Retina (tissue), 1 donor: ENCODE measurements around the gene TRIM15.
A peak's percentile ranks its signal among the peaks of the same experiment; 100 is the strongest.
"Not testable (repeated sequence)": the region's sequence is repeated elsewhere in the genome, so short reads cannot be mapped to it uniquely, and the experiment has no call there.

Experiments used
- DNase-seq: peaks from one replicate; pipeline ENCODE4 v3.0.0-alpha.2; 2016

The TRIM15 gene

GRCh38 chr6:30163918-30164654 is 740 bp downstream of the TRIM15 start:
- no peak for DNase-seq

DNA sequence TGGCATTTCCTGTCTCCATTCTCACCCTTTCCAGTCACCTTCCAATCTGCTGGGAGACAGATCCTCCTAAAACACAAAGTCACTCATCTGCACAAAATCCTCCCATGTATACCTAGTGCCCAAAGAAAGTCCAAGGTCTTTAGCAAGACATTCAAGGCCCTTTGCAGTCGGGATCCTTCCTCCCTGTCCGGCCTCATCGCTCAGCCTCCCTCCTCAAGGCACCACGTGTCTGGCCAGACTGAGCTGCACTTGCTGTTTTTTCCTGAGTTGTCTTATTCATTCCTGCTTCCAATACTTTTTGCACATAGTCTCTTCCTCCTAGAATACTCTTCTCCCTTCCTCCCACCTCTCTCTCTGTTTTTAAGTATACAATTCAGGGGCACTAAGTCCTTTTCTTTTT is 1.4 kb downstream of the TRIM15 start:
- DNase-seq: no peak

DNA sequence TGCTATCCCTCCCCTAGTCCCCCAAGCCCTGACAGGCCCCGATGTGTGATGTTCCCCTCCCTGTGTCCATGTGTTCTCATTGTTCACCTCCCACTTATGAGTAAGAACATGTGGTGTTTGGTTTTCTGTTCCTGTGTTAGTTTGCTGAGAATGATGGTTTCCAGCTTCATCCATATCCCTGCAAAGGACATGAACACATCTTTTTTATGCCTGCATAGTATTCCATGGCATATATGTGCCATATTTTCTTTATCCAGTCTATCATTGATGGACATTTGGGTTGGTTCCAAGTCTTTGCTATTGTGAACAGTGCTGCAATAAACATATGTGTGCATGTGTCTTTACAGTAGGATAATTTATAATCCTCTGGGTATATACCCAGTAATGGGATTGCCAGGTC is 1.9 kb downstream of the TRIM15 start:
- not testable (repeated sequence) for DNase-seq

- DNase-seq: no peak
Observed at GRCh38 chr6:30167101-30167500, 3.8 kb downstream of the TRIM15 start.

DNA sequence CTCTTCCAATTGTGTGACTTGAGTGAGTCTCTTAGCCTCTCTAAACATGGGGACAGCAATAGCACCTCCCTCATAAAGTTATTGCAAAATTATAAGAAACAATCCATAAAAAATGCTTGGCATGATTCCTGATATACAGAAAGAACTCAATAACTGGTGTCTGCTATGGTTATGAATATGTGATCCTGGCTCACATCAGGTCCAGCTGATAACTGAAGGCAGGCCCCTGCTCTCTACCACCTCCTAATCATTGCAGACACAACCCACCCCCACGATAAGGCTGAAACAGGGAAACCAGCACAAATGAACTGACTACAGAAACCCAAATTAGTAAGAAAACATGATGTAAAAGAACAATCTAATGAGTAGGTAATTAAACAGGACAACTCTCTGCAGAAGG is 5.4 kb downstream of the TRIM15 start:
- no peak for DNase-seq

DNA sequence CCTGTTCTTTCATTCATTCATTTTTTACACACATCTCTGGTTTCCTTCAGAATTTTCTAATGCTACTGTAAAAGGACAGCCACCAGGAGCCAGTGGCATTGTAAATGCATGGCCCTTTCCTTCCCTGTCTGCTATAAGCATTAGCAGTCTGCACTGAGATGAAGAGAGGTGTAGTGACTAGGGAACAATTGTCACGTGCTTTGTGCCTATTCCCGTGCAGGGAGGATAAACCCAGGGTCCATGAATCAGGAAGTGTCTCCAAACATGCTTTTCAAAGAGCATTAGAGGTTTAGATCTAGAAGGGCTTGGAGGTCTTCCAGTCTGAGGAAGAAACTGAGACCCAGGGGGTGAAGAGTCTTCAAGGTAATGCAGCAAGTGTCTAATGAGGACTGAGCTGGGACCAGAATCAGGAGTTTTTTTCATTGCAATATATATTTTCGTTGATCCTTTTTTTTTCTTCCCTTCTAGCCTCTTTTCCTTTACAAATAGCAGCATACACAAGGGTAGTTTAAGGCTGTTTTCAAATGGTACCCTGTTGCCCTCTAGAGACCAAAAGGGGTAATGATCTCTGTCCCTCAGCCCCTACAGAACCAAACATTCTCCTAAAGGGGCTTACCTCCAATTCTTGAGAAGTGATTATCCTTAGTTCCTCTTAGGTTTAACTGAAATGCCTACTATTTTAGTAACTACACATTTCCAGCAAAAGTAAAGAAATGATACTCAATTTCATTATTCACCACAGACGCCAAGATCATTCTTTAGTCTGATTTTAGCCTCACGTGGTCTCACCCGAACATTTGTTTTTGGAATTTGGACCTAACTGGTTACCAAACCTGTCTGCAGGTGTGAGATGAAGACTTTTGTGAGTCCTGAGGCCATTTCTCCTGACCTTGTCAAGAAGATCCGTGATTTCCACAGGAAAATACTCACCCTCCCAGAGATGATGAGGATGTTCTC is 6.6 kb downstream of the TRIM15 start:
- peak; percentile 49 for DNase-seq

DNA sequence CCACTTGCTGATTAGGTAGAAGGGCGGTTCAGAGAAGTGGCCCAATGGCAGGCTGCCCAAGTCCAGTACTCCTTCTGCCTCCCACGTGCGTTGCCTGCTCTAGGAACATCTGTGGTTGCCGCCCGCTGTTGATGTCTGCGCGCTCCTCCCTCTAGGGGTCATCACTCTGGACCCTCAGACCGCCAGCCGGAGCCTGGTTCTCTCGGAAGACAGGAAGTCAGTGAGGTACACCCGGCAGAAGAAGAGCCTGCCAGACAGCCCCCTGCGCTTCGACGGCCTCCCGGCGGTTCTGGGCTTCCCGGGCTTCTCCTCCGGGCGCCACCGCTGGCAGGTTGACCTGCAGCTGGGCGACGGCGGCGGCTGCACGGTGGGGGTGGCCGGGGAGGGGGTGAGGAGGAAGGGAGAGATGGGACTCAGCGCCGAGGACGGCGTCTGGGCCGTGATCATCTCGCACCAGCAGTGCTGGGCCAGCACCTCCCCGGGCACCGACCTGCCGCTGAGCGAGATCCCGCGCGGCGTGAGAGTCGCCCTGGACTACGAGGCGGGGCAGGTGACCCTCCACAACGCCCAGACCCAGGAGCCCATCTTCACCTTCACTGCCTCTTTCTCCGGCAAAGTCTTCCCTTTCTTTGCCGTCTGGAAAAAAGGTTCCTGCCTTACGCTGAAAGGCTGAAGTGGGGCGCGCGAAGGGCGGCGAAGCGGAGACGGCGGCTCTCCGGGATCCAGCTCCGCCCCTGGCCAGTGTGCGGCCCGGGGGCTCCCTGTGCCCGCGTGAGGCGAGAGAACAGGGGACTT is 8.5 kb downstream of the TRIM15 start:
- DNase-seq: peak; percentile 60

GRCh38 chr6:30172681-30173080 is 9.3 kb downstream of the TRIM15 start:
- no peak for DNase-seq

DNA sequence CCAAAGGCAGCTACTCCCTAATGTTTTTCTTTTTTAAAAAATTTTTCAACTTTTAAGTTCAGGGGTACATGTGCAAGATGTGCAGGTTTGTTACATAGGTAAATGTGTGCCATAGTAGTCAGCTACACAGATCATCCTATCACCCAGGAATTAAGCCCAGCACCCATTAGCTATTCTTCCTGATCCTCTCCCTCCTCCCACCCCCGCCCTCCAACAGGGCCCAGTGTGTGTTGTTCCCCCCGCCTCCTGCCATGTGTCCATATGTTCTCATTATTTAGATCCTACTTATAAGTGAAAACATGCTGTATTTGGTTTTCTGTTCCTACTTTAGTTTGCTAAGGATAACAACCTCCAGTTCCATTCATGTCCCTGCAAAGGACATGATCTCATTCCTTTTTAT is 12.4 kb downstream of the TRIM15 start:
- DNase-seq: no peak

DNA sequence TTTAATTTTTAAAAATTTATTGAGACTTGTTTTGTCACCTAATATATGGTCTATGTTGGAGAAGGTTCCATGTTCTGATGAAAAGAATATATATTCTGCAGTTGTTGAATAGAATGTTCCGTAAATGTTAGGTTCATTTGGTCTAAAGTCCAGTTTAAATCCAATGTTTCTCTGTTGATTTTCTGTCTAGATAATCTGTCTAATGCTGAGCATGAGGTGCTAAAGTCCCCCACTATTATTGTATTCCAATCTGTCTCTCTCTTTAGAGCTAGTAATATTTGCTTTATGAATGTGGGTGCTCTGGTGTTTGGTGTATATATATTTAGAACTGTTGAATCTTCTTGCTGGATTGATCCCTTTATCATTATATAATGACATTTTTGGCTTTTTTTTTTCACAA is 15.5 kb downstream of the TRIM15 start:
- DNase-seq: no peak

- no peak for DNase-seq
Observed at GRCh38 chr6:30180145-30180544, 16.8 kb downstream of the TRIM15 start.

DNA sequence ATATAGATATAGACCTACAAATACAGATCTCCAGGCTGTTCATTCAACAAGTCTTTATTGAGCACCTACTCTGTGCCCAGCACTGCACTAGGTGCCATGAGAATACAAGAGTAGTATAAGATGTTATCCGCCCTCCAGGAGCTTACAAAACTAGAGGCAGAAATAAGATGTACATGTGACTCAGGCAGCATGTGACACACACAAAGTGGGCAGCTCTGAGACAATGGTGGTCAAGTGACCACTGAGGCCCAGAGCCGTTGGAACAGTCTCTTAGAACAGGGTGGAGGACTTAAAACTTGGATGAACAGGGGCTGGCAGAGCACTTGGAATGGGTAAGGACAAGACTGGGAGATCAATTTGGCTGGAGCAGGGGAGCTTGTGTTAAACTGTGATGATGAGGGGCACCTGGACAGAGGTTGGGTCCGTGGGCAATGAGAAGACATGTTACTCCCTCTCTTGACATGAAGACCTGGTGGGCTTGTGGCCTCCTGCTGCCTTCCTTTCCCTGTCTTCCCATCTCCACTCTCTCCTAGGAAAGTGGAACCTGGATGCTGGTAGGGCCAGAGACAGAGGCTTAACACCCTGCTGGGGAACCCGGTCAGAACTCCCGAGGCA is 21.2 kb downstream of the TRIM15 start:
- no peak for DNase-seq

DNA sequence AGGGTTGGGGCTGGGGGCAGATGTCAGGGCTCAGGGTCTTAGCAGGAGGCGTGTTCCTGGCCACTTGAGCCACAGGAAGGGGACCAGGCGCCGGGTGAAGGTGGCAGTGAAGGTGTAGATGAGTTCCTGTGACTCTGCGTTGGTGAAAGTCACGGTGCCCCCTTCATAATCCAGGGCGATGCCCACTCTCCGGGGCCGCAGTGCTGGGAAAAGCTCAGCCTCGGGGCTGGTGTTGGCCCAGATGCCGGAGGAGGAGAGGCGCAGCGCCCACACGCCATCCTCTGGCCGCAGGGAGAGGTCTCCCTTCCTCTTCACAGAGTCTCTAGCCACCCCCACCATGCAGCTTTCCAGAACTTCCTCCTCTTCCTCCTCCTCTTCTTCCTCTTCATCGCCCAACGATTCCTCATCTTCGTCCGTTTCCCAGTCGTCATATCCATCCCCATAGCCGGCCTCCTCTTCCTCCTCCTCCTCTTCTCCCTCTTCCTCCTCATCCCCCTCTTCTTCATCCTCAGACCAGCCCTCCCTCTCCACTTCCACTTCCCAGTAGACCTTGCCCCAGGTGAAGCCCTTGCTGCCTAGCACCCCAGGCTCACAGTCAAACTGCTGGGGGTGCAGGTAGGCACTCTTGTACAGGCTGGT is 22.6 kb downstream of the TRIM15 start:
- DNase-seq: no peak

DNA sequence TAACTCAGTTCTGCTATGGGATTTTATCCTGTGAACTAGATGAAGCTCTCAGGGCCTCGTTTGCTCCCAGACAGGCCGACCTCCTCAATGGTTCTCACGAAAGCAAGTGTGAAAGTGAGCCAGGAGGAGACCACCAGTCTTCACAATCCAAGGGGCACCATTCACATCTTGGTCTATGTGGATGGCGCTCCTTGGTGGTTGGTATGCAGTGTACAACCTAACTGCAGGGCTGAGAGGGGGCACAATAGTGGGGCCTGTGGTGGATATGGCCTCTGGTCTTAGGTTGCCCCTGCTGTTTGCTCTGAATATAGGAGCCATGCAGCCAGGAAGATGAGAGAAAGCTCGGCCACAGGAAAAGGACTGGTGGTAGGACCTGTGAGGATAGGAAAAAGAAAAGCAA is 25.2 kb downstream of the TRIM15 start:
- DNase-seq: no peak

GRCh38 chr6:30192076-30192475 is 28.7 kb downstream of the TRIM15 start:
- no peak for DNase-seq

- DNase-seq: peak; percentile 9
Observed at GRCh38 chr6:30194797-30195690, 31.7 kb downstream of the TRIM15 start.

GRCh38 chr6:30195951-30196350 is 32.6 kb downstream of the TRIM15 start:
- DNase-seq: no peak

- DNase-seq: no peak
Observed at GRCh38 chr6:30196376-30196775, 33.0 kb downstream of the TRIM15 start.

DNA sequence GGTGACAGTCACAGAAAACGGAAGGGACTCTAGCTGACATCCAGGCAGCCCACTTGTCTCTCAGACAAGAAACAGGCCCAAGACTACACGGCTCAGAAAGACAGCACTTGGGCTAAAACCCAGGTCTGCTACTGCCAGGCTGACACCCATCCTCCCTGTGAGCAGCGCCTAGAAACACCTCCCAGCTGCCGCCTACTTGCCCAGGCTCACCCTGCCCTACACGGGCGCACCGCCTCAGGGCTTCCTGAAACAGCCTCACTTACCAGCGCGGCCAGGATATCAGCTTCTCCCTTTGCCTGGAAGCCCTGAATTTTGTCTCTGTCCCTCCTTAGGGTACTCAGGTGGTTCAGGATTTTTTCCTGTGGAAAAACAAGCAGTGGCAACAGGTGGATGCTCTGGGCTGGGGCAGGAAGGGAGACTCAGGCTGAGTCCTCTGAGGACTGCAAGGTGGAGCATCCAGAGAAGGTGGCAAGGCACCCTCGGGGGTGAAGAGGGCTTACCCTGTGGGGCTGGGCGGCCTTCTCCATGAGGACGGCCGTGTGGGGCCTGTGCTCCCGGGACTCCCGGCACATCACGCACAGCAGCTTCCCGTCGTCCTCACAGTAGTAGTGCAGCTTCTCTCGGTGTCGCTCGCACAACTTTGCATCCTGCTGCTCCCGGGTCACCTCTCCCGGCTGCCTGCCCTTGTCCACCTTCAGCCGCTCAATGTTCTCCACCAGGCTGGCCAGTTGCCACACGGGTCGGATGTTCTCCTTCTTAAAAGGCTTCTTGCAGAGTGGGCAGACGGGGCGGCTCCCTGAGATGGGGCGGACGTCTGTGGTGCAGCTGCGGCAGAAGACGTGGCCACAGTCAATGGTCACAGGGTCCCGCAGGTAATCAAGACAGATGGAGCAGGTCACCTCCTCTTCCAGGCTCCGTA is 35.1 kb downstream of the TRIM15 start:
- DNase-seq: no peak
